ENCODE data around the gene JAM2.

DNA sequence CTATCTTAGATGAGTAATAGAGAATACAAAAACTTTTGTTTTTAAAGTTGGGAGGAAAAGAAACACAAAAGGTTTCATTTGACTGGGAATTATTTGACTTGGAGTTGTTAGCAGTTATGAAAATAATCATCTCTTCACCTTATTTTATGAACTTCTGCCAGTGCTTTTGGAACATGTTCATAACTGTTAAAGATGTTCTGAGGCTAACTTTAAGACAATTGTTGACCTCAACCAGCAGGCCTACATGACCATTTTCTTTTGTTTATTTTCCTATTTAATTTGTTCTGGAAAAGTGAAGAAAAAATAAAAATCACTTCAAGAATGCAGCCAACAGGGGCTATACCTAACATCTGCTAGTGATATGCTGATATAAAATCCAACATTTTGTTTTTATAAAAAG lies 37.4 kb downstream of the JAM2 start:
- TF ChIP-seq POLR2A (IDR thresholded peaks at IDR 0.05) (no peak), POLR2AphosphoS5 (IDR thresholded peaks at IDR 0.05) (no peak)
